CD4-positive, alpha-beta T cell treated with Interleukin-2 at 100 ng/mL for 4 hours (primary cell): ENCODE data around the gene CCSER1.
"Not testable (repeated sequence)": the region's sequence is repeated elsewhere in the genome, so short reads cannot be mapped to it uniquely, and the experiment has no call there.

ENCODE experiments used
- DNase-seq: peaks from one replicate; pipeline ENCODE4 v3.0.0-alpha.2; 2020; ENCODE audit warnings: low spot score

CCSER1 gene

GRCh38 chr4:91373546-91373945, 1246.4 kb downstream of the CCSER1 start:
- no peak for DNase-seq

GRCh38 chr4:91405431-91405830, 1278.2 kb downstream of the CCSER1 start:
- DNase-seq, result not testable (repeated sequence)

GRCh38 chr4:91422011-91422410, 1294.8 kb downstream of the CCSER1 start:
- DNase-seq, result no peak

GRCh38 chr4:91426725-91427124, 1299.5 kb downstream of the CCSER1 start:
- DNase-seq, result no peak

- DNase-seq, result no peak
Observed at GRCh38 chr4:91427171-91427570, 1300.0 kb downstream of the CCSER1 start.

GRCh38 chr4:91434631-91435030, 1307.4 kb downstream of the CCSER1 start:
- no peak for DNase-seq

GRCh38 chr4:91436556-91436955, 1309.4 kb downstream of the CCSER1 start:
- no peak for DNase-seq

GRCh38 chr4:91447168-91447567, 1320.0 kb downstream of the CCSER1 start:
- DNase-seq, result no peak

GRCh38 chr4:91448668-91449330, 1321.6 kb downstream of the CCSER1 start:
- no peak for DNase-seq

GRCh38 chr4:91454111-91454510, 1326.9 kb downstream of the CCSER1 start:
- DNase-seq, result no peak

- DNase-seq, result not testable (repeated sequence)
Observed at GRCh38 chr4:91462566-91462965, 1335.4 kb downstream of the CCSER1 start.

- no peak for DNase-seq
Observed at GRCh38 chr4:91470671-91471070, 1343.5 kb downstream of the CCSER1 start.

GRCh38 chr4:91471280-91471679, 1344.1 kb downstream of the CCSER1 start:
- no peak for DNase-seq

- no peak for DNase-seq
Observed at GRCh38 chr4:91472046-91472445, 1344.9 kb downstream of the CCSER1 start.

- DNase-seq, result no peak
Observed at GRCh38 chr4:91485415-91485814, 1358.2 kb downstream of the CCSER1 start.

- DNase-seq, result no peak
Observed at GRCh38 chr4:91488946-91489345, 1361.8 kb downstream of the CCSER1 start.

GRCh38 chr4:91497892-91498291, 1370.7 kb downstream of the CCSER1 start:
- DNase-seq, result no peak

GRCh38 chr4:91502365-91502764, 1375.2 kb downstream of the CCSER1 start:
- no peak for DNase-seq

GRCh38 chr4:91513326-91513725, 1386.1 kb downstream of the CCSER1 start:
- no peak for DNase-seq

- no peak for DNase-seq
Observed at GRCh38 chr4:91519155-91519554, 1392.0 kb downstream of the CCSER1 start.

- DNase-seq, result no peak
Observed at GRCh38 chr4:91525621-91526020, 1398.4 kb downstream of the CCSER1 start.

- DNase-seq, result no peak
Observed at GRCh38 chr4:91527056-91527455, 1399.9 kb downstream of the CCSER1 start.

GRCh38 chr4:91567594-91567993, 1440.4 kb downstream of the CCSER1 start:
- DNase-seq, result no peak

- DNase-seq, result no peak
Observed at GRCh38 chr4:91577864-91578263, 1450.7 kb downstream of the CCSER1 start.
